H1 (cell line): ENCODE measurements around the gene SERTAD2.

Experiments used
- ATF3 ChIP-seq: IDR thresholded peaks from 2 replicates; pipeline ENCODE4 v1.6.1; 2011; ENCODE audit warnings: low read depth, mild to moderate bottlenecking, low read length; ENCODE audit not compliant: insufficient read depth
- CBX5 ChIP-seq: fragments of 300-800, 300-1000 bp; sonication (generic); IDR thresholded peaks from 2 replicates; pipeline ENCODE4 v1.7.1; 2016; ENCODE audit warnings: antibody characterized with exemption, low read length, low read depth
- CTCF ChIP-seq, 3 experiments: IDR thresholded peaks; 1 replicate in 2 of 3; 2 replicates in 1 of 3; pipeline versions ENCODE4 v1.5.1 to v1.6.1; 2011; ENCODE audit warnings: low read length in 3 of 3, mild to moderate bottlenecking in 3 of 3, inconsistent platforms in 2 of 3, low read depth in 1 of 3, moderate library complexity in 1 of 3; ENCODE audit not compliant: insufficient read depth in 1 of 3; ENCODE audit errors: control extremely low read depth in 1 of 3
- EP300 ChIP-seq, 2 experiments: IDR thresholded peaks; 1 replicate in 1 of 2; 2 replicates in 1 of 2; pipeline ENCODE4 v1.6.1; 2011 to 2012; ENCODE audit warnings: low read depth in 2 of 2, low read length in 2 of 2, mild to moderate bottlenecking in 2 of 2, borderline replicate concordance in 1 of 2, inconsistent platforms in 1 of 2, moderate library complexity in 1 of 2
- JUN ChIP-seq: IDR thresholded peaks from 2 replicates; pipeline ENCODE4 v1.6.1; 2011; ENCODE audit warnings: low read depth, mild to moderate bottlenecking, improper control_type of control experiment, low read length
- POLR2AphosphoS5 ChIP-seq: IDR thresholded peaks from 2 replicates; pipeline ENCODE4 v1.6.1; 2011; ENCODE audit warnings: low read depth, low read length

DNA sequence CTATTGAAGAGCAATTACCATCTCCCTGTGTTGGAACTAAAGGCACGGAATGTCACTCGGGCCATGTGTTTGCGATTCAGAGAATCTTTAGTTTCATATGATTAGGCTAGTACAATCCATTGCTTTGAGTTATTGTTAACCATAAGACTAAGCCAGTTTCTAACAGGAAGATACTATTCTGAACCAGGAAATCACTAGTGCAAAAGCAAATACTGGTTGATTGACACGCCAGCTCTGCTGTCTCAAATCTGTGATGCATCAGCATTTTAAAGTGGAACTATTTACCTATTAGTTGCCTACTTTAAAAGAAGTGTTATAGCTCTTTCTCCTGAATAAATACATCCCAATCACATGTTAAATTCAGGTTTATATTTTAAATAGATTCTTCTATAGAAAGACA, 67.7 kb downstream of the SERTAD2 start:
- TF ChIP-seq ATF3: no peak
- TF ChIP-seq CTCF (IDR thresholded peaks at IDR 0.05; ENCODE audit: control extremely low read depth in 1 of 3, insufficient read depth in 1 of 3, low read depth in 1 of 3, low read length in 3 of 3): no peak
- TF ChIP-seq CBX5: no peak
- TF ChIP-seq POLR2AphosphoS5: no peak
- no peak for TF ChIP-seq EP300 (IDR thresholded peaks at IDR 0.05; ENCODE audit: borderline replicate concordance in 1 of 2, low read depth in 2 of 2, low read length in 2 of 2)
- TF ChIP-seq JUN: no peak
